PC-3 (cell line): Measurements from ENCODE around the gene NAGLU. TPM values are rescaled to one million over a fixed set of nuclear protein-coding genes. Genes with fewer than 3 reads are reported as not detected.

ENCODE experiments used
- ATAC-seq: fragments of 200-7000 bp; cut with Tn5 transposase; 2 replicates; pipeline ENCODE4 v1.9.1; 2020; ENCODE audit warnings: mild to moderate bottlenecking, moderate library complexity
- BruUV-seq: library from RNA; stranded (reverse); fragments of 400-500 nt; replicated peaks from 2 replicates; lab custom pipeline; 2021; lab: Mats Ljungman, UMichigan
- CTCF ChIA-PET: fragments of 300-600 bp; sonication (Branson Sonifier 250); formaldehyde crosslinking; loops from one replicate; lab custom pipeline; 2022; ENCODE audit warnings: antibody characterized with exemption; lab: Charles Lee
- POLR2A ChIA-PET: fragments of 300-600 bp; sonication (Branson Sonifier 250); formaldehyde crosslinking; loops from one replicate; lab custom pipeline; 2022; ENCODE audit warnings: antibody characterized with exemption; ENCODE audit not compliant: unreplicated experiment; lab: Charles Lee
- DNase-seq: peaks from one replicate; pipeline ENCODE4 v3.0.0-alpha.2; 2015
- H2AFZ ChIP-seq: fragments of 300-600 bp; sonication (generic); 2 replicates; pipeline ENCODE4 v1.6.0; 2016; ENCODE audit warnings: antibody characterized with exemption, low read length
- H3F3A ChIP-seq: fragments of 300-600 bp; sonication (generic); one replicate; pipeline ENCODE4 v1.6.0; 2017; ENCODE audit warnings: antibody characterized with exemption, low read length, control low read depth, mild to moderate bottlenecking; ENCODE audit not compliant: unreplicated experiment
- H3K27ac ChIP-seq: fragments of 300-600 bp; sonication (generic); 2 replicates; pipeline ENCODE4 v1.5.1; 2016; ENCODE audit warnings: mild to moderate bottlenecking, low read length
- H3K27me3 ChIP-seq: fragments of 300-600 bp; sonication (generic); 2 replicates; pipeline ENCODE4 v1.6.1; 2016; ENCODE audit warnings: low read length, mixed read lengths
- H3K36me3 ChIP-seq: fragments of 300-600 bp; sonication (generic); 2 replicates; pipeline ENCODE4 v1.6.1; 2016; ENCODE audit warnings: low read depth, mixed run types, low read length, mixed read lengths
- H3K4me1 ChIP-seq: fragments of 300-600 bp; sonication (generic); 2 replicates; pipeline ENCODE4 v1.5.1; 2016; ENCODE audit warnings: low read length; ENCODE audit not compliant: insufficient read depth
- H3K4me2 ChIP-seq: fragments of 300-600 bp; sonication (generic); 2 replicates; pipeline ENCODE4 v1.6.0; 2016; ENCODE audit warnings: low read length
- H3K4me3 ChIP-seq: fragments of 300-600 bp; sonication (generic); 2 replicates; pipeline ENCODE4 v1.5.1; 2016; ENCODE audit warnings: mild to moderate bottlenecking, low read length, mixed read lengths
- H3K79me2 ChIP-seq: fragments of 300-600 bp; sonication (generic); 2 replicates; pipeline ENCODE4 v1.6.1; 2017; ENCODE audit warnings: low read length, mixed read lengths
- H3K9ac ChIP-seq: fragments of 300-600 bp; sonication (generic); 2 replicates; pipeline ENCODE4 v1.6.0; 2016; ENCODE audit warnings: mild to moderate bottlenecking, low read length
- H3K9me2 ChIP-seq: fragments of 300-600 bp; sonication (generic); replicated peaks from 2 replicates; pipeline ENCODE4 v1.6.1; 2016; ENCODE audit warnings: mixed run types, low read length, mixed read lengths
- H3K9me3 ChIP-seq: fragments of 300-600 bp; sonication (generic); 2 replicates; pipeline ENCODE4 v1.6.1; 2016; ENCODE audit warnings: low read length, mixed read lengths
- H4K20me1 ChIP-seq: fragments of 300-600 bp; sonication (generic); 2 replicates; pipeline ENCODE4 v1.6.1; 2016; ENCODE audit warnings: low read length, mixed read lengths
- CTCF ChIP-seq: fragments of 300-600 bp; sonication (generic); conservative IDR thresholded peaks from 2 replicates; pipeline ENCODE4 v1.5.1; 2017; ENCODE audit warnings: antibody characterized with exemption, low read depth, mild to moderate bottlenecking, low read length
- EZH2 ChIP-seq: fragments of 300-600 bp; sonication (generic); IDR thresholded peaks from one replicate; pipeline ENCODE4 v1.6.1; 2017; ENCODE audit warnings: antibody characterized with exemption, mild to moderate bottlenecking, low read length; ENCODE audit not compliant: unreplicated experiment
- EZH2phosphoT487 ChIP-seq: fragments of 300-600 bp; sonication (generic); IDR thresholded peaks from 2 replicates; pipeline ENCODE4 v1.6.1; 2018; ENCODE audit warnings: mild to moderate bottlenecking, antibody characterized with exemption, low read length, borderline replicate concordance
- intact Hi-C: fragments of 100-400 bp; cut with micrococcal nuclease; formaldehyde crosslinking; loops from 2 replicates; pipeline ENCODE4 v1.9.0; 2023
- total RNA-seq: library from RNA; depleted of rRNA; stranded (reverse); fragments of >200 nt; gene quantifications from 2 replicates; pipeline ENCODE4 v1.2.3, GENCODE V29; 2014

The NAGLU gene
- total RNA-seq, 1 experiment from 2014 or later = 4.9 TPM

- DNase-seq (no peak), ATAC-seq (no peak)
- no peak overlapping the region for H2AFZ ChIP-seq
- H3F3A ChIP-seq = no peaks in the 10 kb centered on the region
- H4K20me1 ChIP-seq = no peaks in the 10 kb centered on the region
- H3K27me3 ChIP-seq = no peaks in the 10 kb centered on the region
- H3K9me2 ChIP-seq = no peaks in the 10 kb centered on the region
- H3K79me2 ChIP-seq = no peaks in the 10 kb centered on the region
- no peak overlapping the region for H3K4me3 ChIP-seq
- ChIA-PET CTCF (interaction anchor here (0.6 kb wide), 2 partner anchors 511 to 583 kb away, joined by 4 to 19 read pairs; no protein-coding TSS in a partner anchor), POLR2A (interaction anchor here (0.5 to 0.7 kb wide), 3 partner anchors 16 to 507 kb away, joined by 3 to 5 read pairs (median 3); no protein-coding TSS in a partner anchor)
- H3K4me2 ChIP-seq = peak overlapping the region; percentile 40
- no TSS peak for BruUV-seq
- intact Hi-C loops = no loop called here
- TF ChIP-seq EZH2phosphoT487 (no peak), EZH2 (no peak), CTCF (no peak)
- H3K27ac ChIP-seq = peak overlapping the region; percentile 74
- peak overlapping the region; percentile 37; the same call in 1 of the 2 replicates for H3K9ac ChIP-seq
- H3K4me1 ChIP-seq = peaks cover 30% of the 10 kb centered on the region
- no peaks in the 10 kb centered on the region for H3K9me3 ChIP-seq
- no peaks in the 10 kb centered on the region; the same call in 1 of the 2 replicates for H3K36me3 ChIP-seq
Observed at GRCh38 chr17:42518755-42519545, 17.1 kb upstream of the NAGLU start.

DNA sequence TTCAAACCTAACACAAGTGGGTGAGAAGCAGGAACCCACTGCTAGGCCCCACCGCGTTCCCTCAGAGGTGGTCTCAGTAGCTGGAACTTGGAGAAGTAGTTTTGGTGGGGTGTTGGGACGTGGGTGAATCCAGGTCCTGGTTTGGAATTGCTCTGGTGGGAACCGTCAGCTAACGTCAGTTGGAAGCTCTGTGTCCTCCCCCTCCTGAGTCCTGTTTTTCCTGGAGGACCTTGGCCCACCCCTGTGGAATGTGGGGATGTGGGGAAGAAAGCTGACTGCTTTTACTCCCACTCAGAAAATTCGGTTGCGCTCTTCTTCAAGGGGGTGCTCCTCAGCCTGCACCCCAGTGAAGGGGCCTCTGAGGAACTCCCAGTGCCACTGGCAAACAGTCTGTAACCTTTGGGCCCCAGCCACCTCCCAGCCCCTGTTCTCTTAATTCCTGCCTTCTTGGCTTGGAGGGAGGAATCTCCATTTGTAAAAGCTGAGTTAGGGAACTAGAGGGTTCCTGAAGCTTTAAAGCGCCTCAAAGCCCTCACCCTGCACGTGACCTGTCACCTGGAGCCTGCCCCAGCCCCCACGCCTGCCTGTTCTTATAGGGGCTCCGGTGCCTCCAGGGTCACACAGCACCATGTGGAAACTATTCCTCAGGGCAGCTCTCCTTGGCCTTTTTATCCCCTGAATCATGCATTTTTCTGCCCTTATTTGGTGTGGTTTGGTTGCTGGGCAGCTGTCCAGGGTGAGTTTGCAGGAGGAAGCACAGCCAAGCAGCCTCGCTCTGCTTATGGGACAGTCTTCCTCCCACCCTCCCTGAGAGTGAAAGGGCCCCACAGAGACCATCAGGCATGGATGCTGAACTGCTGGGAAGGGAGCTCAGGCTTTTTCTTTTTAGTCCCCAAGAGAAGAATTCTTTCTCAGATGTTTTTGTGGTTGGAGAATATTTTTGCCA lies 16.2 kb upstream of the NAGLU start:
- TF ChIP-seq CTCF (no peak), EZH2phosphoT487 (no peak), EZH2 (no peak)
- no TSS peak for BruUV-seq

More for the DNA sequence above, 16.2 kb upstream of the NAGLU start:
- ChIA-PET POLR2A (interaction anchor here (0.5 to 1.1 kb wide), 5 partner anchors 16 to 508 kb away, joined by 3 to 9 read pairs (median 4); no protein-coding TSS in a partner anchor), CTCF (interaction anchor here (0.7 kb wide), 1 partner anchor 419 kb away, joined by 4 read pairs; no protein-coding TSS in a partner anchor)
- Histone ChIP-seq H3K27ac (peak overlapping the region; percentile 74), H3K27me3 (no peaks in the 10 kb centered on the region), H3K4me3 (no peak overlapping the region), H2AFZ (no peak overlapping the region), H3K36me3 (no peaks in the 10 kb centered on the region; the same call in 1 of the 2 replicates), H3K79me2 (no peaks in the 10 kb centered on the region), H3K4me2 (peak overlapping the region; percentile 40), H3F3A (no peaks in the 10 kb centered on the region), H3K4me1 (peaks cover 30% of the 10 kb centered on the region), H3K9me3 (no peaks in the 10 kb centered on the region), H3K9ac (peak overlapping the region; percentile 37), H3K9me2 (no peaks in the 10 kb centered on the region), H4K20me1 (no peaks in the 10 kb centered on the region)
- ATAC-seq (peak; percentile 87), DNase-seq (peak; percentile 91)
- intact Hi-C loops = no loop called here
